Pancreas (tissue), 10 donors: Measurements from ENCODE around the gene C22orf31. TPM values are rescaled to one million over a fixed set of nuclear protein-coding genes. Genes with fewer than 3 reads are reported as not detected.

Source experiments
- ATAC-seq, 4 donors: fragments of 200-7000 bp; cut with Tn5 transposase; one replicate each; pipeline versions ENCODE4 v1.8.0 to v1.9.1; 2020; ENCODE audit warnings: mild to moderate bottlenecking in 4 of 4, moderate library complexity in 4 of 4
- DNase-seq, 6 donors: peaks; one replicate each; pipeline ENCODE4 v3.0.0-alpha.2; 2020
- FAIRE-seq: peaks from 2 replicates; lab custom pipeline; 2012; peaks lifted over from hg19 to GRCh38; lab: Jason Lieb, UNC
- H3K27ac ChIP-seq, 4 donors: fragments of 200-600 bp; sonication (generic); 1 replicate in 3 of 4; 2 replicates in 1 of 4; pipeline versions ENCODE4 v1.5.0 to v1.8.0; 2020
- H3K27me3 ChIP-seq, 4 donors: fragments of 200-600 bp; one replicate each; pipeline ENCODE4 v1.8.0; 2021
- H3K36me3 ChIP-seq, 3 donors: fragments of 200-600 bp; sonication (generic) in 1 of 3; one replicate each; pipeline versions ENCODE4 v1.5.0 to v1.8.0; 2020 to 2021
- H3K4me1 ChIP-seq, 3 donors: fragments of 200-600 bp; one replicate each; pipeline ENCODE4 v1.8.0; 2021
- H3K4me3 ChIP-seq, 4 donors: fragments of 200-600 bp; sonication (generic) in 2 of 4; one replicate each; pipeline versions ENCODE4 v1.5.0 to v1.8.0; 2020 to 2021
- H3K9me3 ChIP-seq, 4 donors: fragments of 200-600 bp; one replicate each; pipeline ENCODE4 v1.8.0; 2021
- WGBS, 2 donors: extraction: QIAGEN DNeasy Blood & Tissue Kit; methylation state at CpG; one replicate each; pipeline ENCODE4 v1.1.7; 2013; 5-methylcytosine and 5-hydroxymethylcytosine counted together
- intact Hi-C, 3 donors: fragments of 100-400 bp; cut with DNase I; formaldehyde crosslinking; loops; one replicate each; pipeline versions ENCODE4 v1.11.1 to v1.14.2; 2022
- polyA plus RNA-seq, 2 donors: library from polyadenylated mRNA; stranded (reverse); fragments of 200-250 nt; gene quantifications; one replicate each; pipeline ENCODE4 v1.2.3, GENCODE V29; 2013
- total RNA-seq, 6 donors: library from RNA; stranded (reverse); fragmentation: NEBNext Ultra II Directional in 4 of 6; extraction: Animal tissue kit (Norgen Biotek cat#: 25700) in 4 of 6; gene quantifications; one replicate each; pipeline versions ENCODE4 v1.2.1 to v1.2.4, GENCODE V29; 2021 to 2023
- TF ChIP-seq, protein P1 (sequence below), 4 donors: fragments of 200-600 bp; sonication (generic) in 3 of 4; IDR thresholded peaks; one replicate each; pipeline versions ENCODE4 v1.5.0 to v1.8.0; 2021; ENCODE audit warnings: antibody characterized with exemption in 4 of 4
- donor health status: healthy with polysubstance abuse.
- donor health status: DM: no; HTN: no; CAD: no; lungs with moderate emphysema.
- donor health status: DM: no; HTN: no; CAD: no.
- donor health status: control.
- donor health status: control.
- donor health status: Bipolar disorder and iron deficiency.
- donor health status: DM: yes; HTN: yes; CAD: no.
- donor health status: DM: no; HTN: no; CAD: no.
- donor health status: DM: no; HTN: no; CAD: no.
- donor health status: DM: yes; HTN: yes; CAD: no.

The C22orf31 gene
- total and polyA plus RNA-seq, 8 donors: 0.16 TPM; not detected in 7

DNA sequence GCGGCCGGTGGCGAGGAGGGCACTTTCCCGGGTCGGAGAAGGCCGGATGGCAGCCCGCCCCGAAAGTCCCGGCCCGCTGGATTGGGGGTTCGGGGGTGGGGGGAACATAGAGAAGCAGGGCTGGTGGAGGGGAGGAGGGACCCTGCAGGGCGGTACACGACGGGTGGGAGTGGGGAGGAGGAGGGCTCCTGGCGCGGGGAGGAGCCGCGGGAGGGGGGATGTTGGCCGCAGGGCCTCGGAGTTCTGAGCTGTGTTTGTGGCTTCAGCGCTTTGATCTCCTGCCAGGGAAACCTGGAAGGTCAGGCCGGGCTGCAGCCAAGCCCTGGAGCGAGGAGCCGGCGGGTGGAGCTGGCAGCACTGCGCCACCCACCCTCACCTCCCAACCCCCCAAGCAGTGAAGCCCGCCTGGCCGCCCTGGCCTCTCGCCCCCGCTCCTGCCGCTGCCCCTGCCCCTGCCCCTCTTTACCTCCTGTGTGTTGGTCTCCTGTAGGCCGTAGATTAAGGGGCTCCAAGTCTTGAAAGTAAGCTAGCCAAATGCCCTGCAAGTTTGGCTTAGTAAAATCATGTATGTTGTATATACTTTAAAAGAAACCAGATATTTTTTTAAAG, 30.9 kb downstream of the C22orf31 start:
- DNase-seq (peak; percentile 88 to 94 (median 92)), FAIRE-seq (no peak), ATAC-seq (peak; percentile 85 to 93 (median 92))
- no peaks in the 10 kb centered on the region for H3K9me3 ChIP-seq
- TF ChIP-seq, protein P1, sequence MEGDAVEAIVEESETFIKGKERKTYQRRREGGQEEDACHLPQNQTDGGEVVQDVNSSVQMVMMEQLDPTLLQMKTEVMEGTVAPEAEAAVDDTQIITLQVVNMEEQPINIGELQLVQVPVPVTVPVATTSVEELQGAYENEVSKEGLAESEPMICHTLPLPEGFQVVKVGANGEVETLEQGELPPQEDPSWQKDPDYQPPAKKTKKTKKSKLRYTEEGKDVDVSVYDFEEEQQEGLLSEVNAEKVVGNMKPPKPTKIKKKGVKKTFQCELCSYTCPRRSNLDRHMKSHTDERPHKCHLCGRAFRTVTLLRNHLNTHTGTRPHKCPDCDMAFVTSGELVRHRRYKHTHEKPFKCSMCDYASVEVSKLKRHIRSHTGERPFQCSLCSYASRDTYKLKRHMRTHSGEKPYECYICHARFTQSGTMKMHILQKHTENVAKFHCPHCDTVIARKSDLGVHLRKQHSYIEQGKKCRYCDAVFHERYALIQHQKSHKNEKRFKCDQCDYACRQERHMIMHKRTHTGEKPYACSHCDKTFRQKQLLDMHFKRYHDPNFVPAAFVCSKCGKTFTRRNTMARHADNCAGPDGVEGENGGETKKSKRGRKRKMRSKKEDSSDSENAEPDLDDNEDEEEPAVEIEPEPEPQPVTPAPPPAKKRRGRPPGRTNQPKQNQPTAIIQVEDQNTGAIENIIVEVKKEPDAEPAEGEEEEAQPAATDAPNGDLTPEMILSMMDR (IDR thresholded peaks at IDR 0.05): no peak
- no peaks in the 10 kb centered on the region for H3K27me3 ChIP-seq
- intact Hi-C loops: no loop called here
- WGBS, 2 donors: 0 to 3% methylated on average over 22 to 32 of the region's 32 CpGs
- H3K36me3 ChIP-seq: no peaks in the 10 kb centered on the region
- H3K4me1 ChIP-seq: peaks cover 16 to 33% (median 22%) of the 10 kb centered on the region in 3 donors
- H3K27ac ChIP-seq: peak overlapping the region; percentile 62 to 89 (median 82)
- peak overlapping the region in 3 of 4 donors; percentile 25 to 44 (median 43) for H3K4me3 ChIP-seq

DNA sequence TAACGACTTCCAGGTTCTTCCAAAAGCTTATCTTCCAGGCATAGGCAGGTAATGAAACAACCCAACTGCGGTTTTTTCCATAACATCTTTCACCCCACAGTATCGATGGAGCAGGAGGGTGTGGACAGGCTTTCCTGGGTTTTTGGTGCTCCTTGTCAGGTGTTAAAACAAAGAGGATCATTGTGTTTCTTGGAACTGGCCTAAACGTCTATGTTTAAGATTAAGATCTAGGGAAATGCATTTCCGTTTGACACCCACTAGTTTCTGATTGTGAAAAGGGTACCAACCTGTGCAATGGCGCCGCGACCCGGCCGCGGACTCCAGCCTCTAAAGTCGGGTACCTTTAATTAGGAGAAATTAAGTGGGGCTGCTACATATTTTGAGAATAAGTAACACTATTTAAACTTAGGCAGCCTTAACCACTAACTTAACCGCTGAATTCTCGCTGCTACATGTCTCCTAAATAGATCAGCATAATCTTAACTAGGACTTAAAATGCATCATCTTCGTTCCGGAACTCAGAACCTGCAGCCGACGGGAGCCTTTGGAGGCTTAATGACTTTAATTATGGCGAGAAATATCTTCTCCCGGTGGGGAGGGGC, 31.5 kb downstream of the C22orf31 start:
- intact Hi-C loops: no loop called here
- 5 to 6% methylated on average over 20 of the region's 20 CpGs for WGBS, 2 donors
- Histone ChIP-seq H3K27ac (peak overlapping the region; percentile 62 to 89 (median 82)), H3K36me3 (no peaks in the 10 kb centered on the region), H3K27me3 (no peaks in the 10 kb centered on the region), H3K9me3 (no peaks in the 10 kb centered on the region), H3K4me3 (peak overlapping the region in 3 of 4 donors; percentile 25 to 44 (median 43)), H3K4me1 (peaks cover 16 to 33% (median 22%) of the 10 kb centered on the region in 3 donors)
- ATAC-seq: peak; percentile 6 to 25 (median 17)
- no peak for DNase-seq
- TF ChIP-seq, protein P1 (IDR thresholded peaks at IDR 0.05): no peak
- FAIRE-seq: no peak

DNA sequence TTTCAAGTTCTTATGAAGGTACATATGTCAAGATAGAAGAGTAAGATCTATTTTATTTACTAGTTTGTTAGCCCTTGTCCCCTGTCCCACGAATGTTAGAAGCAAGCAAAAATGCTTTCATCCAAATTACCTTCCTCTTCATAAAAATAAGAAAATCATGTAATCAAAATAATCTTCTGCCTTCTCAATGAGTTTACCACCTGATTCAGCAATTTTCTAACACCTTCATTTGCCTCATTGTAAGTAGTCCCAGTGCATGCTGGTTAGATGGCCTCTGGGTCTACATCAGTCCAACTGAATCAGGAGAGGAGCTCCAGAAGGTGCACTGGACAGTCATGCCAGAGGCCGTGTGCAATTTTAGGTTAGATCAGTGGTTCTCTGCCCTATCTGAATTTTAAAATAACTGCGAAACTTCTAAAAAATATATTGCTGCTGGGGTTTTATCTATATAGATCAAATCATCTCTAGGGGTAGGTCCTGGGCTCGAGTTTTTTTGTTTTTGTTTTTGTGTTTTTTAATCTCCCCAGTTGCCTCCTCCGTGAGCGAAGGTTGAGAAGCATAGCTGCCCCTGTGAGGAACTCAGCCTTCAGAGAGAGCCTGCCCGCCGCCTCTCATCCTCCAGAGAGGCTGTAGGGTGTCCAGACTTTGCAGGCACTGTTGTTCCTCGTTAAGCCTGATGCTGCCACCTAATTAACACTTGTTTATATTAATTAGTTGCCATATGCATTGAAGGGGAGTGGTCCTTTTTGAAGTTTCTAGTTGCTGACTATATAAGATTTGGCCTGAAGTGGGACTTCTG, 32.2 kb downstream of the C22orf31 start:
- ATAC-seq (no peak), FAIRE-seq (no peak), DNase-seq (no peak)
- Histone ChIP-seq H3K27ac (peak overlapping the region in 3 of 4 donors; percentile 77 to 89 (median 87)), H3K4me3 (peak overlapping the region in 1 of 4 donors; percentile 44), H3K36me3 (no peaks in the 10 kb centered on the region), H3K4me1 (peaks cover 16 to 34% (median 22%) of the 10 kb centered on the region in 3 donors), H3K27me3 (no peaks in the 10 kb centered on the region), H3K9me3 (no peaks in the 10 kb centered on the region)
- intact Hi-C loops: loop anchor here in 1 of 3 donors (10.0 kb wide), 1 partner anchor 105 kb away; no protein-coding TSS in a partner anchor
- 79 to 85% methylated on average over 9 of the region's 9 CpGs for WGBS, 2 donors
- TF ChIP-seq, protein P1 (IDR thresholded peaks at IDR 0.05): no peak

DNA sequence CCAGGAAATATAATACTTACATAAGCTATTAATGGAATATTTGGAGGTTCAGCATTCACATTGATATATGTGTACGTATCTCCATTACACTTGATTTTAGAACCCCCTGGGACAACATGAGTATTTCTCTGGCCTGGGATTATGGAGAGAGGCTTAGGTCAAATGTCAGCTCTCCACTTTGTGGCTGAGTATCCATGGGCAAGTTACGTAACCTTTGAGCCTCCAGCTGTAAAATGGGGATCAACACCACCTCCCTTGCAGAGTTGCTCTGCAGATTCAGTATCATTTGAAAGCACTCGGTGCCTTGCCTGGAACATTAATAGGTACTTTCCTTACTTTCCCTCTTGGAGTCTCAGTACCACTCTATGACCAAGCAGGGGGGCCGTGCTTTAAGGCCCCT, 33.2 kb downstream of the C22orf31 start:
- no peaks in the 10 kb centered on the region for H3K9me3 ChIP-seq
- TF ChIP-seq, protein P1 (IDR thresholded peaks at IDR 0.05): no peak
- H3K36me3 ChIP-seq: no peaks in the 10 kb centered on the region
- peaks cover 16 to 41% (median 22%) of the 10 kb centered on the region in 3 donors for H3K4me1 ChIP-seq
- intact Hi-C loops: loop anchor here in 1 of 3 donors (10.0 kb wide), 1 partner anchor 104 kb away; no protein-coding TSS in a partner anchor
- DNase-seq (no peak), FAIRE-seq (no peak), ATAC-seq (no peak)
- peak overlapping the region in 1 of 4 donors; percentile 87 for H3K27ac ChIP-seq
- no peak overlapping the region for H3K4me3 ChIP-seq
- no peaks in the 10 kb centered on the region for H3K27me3 ChIP-seq
- WGBS, 2 donors: 86 to 89% methylated on average over 4 of the region's 4 CpGs
